SK-N-SH (cell line): Measurements from ENCODE around the gene TRIP10. TPM values are rescaled to one million over a fixed set of nuclear protein-coding genes. Genes with fewer than 3 reads are reported as not detected.

ENCODE experiments used
- CTCF ChIA-PET: fragments of 300-600, 350-600 bp; formaldehyde crosslinking; extraction: SDS; loops from one replicate; lab custom pipeline; 2021; lab: Yijun Ruan, JAX
- POLR2A ChIA-PET: fragments of 350-600 bp; sonication (Branson Sonifier 250); formaldehyde crosslinking; extraction: SDS; loops from one replicate; lab custom pipeline; 2020; ENCODE audit warnings: antibody characterized with exemption, inconsistent platforms; lab: Yijun Ruan, JAX
- DNase-seq: peaks from one replicate; pipeline ENCODE4 v3.0.0; 2012
- H2AFZ ChIP-seq: fragments of 200-600 bp; sonication (generic); 2 replicates; pipeline ENCODE4 v1.8.1; 2016; ENCODE audit warnings: antibody characterized with exemption, mild to moderate bottlenecking, low read depth
- H3F3A ChIP-seq: fragments of 200-600 bp; sonication (generic); replicated peaks from 2 replicates; pipeline ENCODE3; 2016; ENCODE audit warnings: antibody characterized with exemption, mild to moderate bottlenecking; ENCODE audit not compliant: insufficient read depth
- H3K27ac ChIP-seq, 2 experiments: fragments of 200-500 bp in 1 of 2; fragments of 200-600 bp in 1 of 2; sonication (Bioruptor generic) in 1 of 2; sonication (generic), shearing (Covaris generic) in 1 of 2; 2 replicates each; pipeline versions ENCODE4 v1.5.1 to v1.6.1; 2014 to 2016; ENCODE audit warnings: low read depth in 2 of 2, inconsistent platforms in 1 of 2, low read length in 1 of 2, mild to moderate bottlenecking in 1 of 2, mixed read lengths in 1 of 2
- H3K27me3 ChIP-seq: fragments of 200-600 bp; sonication (generic), shearing (Covaris generic); 2 replicates; pipeline ENCODE4 v1.6.1; 2016; ENCODE audit warnings: mixed run types; ENCODE audit not compliant: insufficient read depth
- H3K36me3 ChIP-seq, 2 experiments: fragments of 200-500 bp in 1 of 2; fragments of 200-600 bp in 1 of 2; sonication (Bioruptor generic) in 1 of 2; sonication (generic) in 1 of 2; replicated peaks in 1 of 2; 2 replicates each; pipeline versions ENCODE3 to v1.5.1; 2014 to 2016; ENCODE audit warnings: low read length in 1 of 2, mild to moderate bottlenecking in 1 of 2; ENCODE audit not compliant: insufficient read depth in 2 of 2, control insufficient read depth in 1 of 2
- H3K4me1 ChIP-seq, 2 experiments: fragments of 200-500 bp in 1 of 2; fragments of 200-600 bp in 1 of 2; sonication (Bioruptor generic) in 1 of 2; sonication (generic), shearing (Covaris generic) in 1 of 2; 2 replicates each; pipeline versions ENCODE4 v1.5.1 to v1.6.1; 2014 to 2016; ENCODE audit warnings: low read depth in 1 of 2, low read length in 1 of 2, mixed run types in 1 of 2; ENCODE audit not compliant: insufficient read depth in 2 of 2, control insufficient read depth in 1 of 2
- H3K4me2 ChIP-seq: fragments of 200-600 bp; sonication (generic), shearing (Covaris generic); 2 replicates; pipeline ENCODE4 v1.6.1; 2017; ENCODE audit warnings: mixed run types
- H3K4me3 ChIP-seq, 2 experiments: fragments of 200-500 bp in 1 of 2; fragments of 200-600 bp in 1 of 2; sonication (Bioruptor generic) in 1 of 2; sonication (generic), shearing (Covaris generic) in 1 of 2; 2 replicates each; pipeline versions ENCODE4 v1.5.1 to v1.8.1; 2014 to 2016; ENCODE audit warnings: low read depth in 2 of 2, inconsistent platforms in 1 of 2, low read length in 1 of 2, mild to moderate bottlenecking in 1 of 2, mixed read lengths in 1 of 2, moderate library complexity in 1 of 2
- H3K79me2 ChIP-seq: fragments of 200-600 bp; sonication (generic); 2 replicates; pipeline ENCODE4 v1.8.1; 2017; ENCODE audit warnings: mild to moderate bottlenecking; ENCODE audit not compliant: insufficient read depth
- H3K9ac ChIP-seq: fragments of 200-600 bp; sonication (generic); 2 replicates; pipeline ENCODE4 v1.6.1; 2017; ENCODE audit warnings: mixed run types
- H3K9me2 ChIP-seq: fragments of 200-600 bp; sonication (generic); 2 replicates; pipeline ENCODE4 v1.6.1; 2017; ENCODE audit warnings: mixed run types
- H3K9me3 ChIP-seq: fragments of 200-600 bp; sonication (generic); 2 replicates; pipeline ENCODE4 v1.6.1; 2017; ENCODE audit warnings: mixed run types, mild to moderate bottlenecking, moderate library complexity
- H4K20me1 ChIP-seq: fragments of 200-600 bp; sonication (generic); 2 replicates; pipeline ENCODE4 v1.6.1; 2017; ENCODE audit warnings: mild to moderate bottlenecking, mixed run types; ENCODE audit not compliant: insufficient read depth
- GATA2 ChIP-seq: sonication (generic); formaldehyde crosslinking; IDR thresholded peaks from 2 replicates; pipeline ENCODE4 v1.5.0; 2020; ENCODE audit warnings: mild to moderate bottlenecking, missing genetic modification reagents
- JUND ChIP-seq: IDR thresholded peaks from 2 replicates; pipeline ENCODE4 v1.4.0; 2012
- MAX ChIP-seq: IDR thresholded peaks from 2 replicates; pipeline ENCODE4 v1.4.0; 2012; ENCODE audit warnings: low read depth
- MEF2A ChIP-seq: IDR thresholded peaks from 2 replicates; pipeline ENCODE4 v1.4.0; 2012; ENCODE audit warnings: low read depth, borderline replicate concordance
- NRF1 ChIP-seq: IDR thresholded peaks from 2 replicates; pipeline ENCODE4 v1.6.1; 2012; ENCODE audit warnings: low read depth, mild to moderate bottlenecking, low read length
- PBX3 ChIP-seq: IDR thresholded peaks from 2 replicates; pipeline ENCODE4; 2012
- POLR2AphosphoS5 ChIP-seq: IDR thresholded peaks from 2 replicates; pipeline ENCODE4 v1.6.1; 2012; ENCODE audit warnings: low read depth, low read length
- SMC3 ChIP-seq: IDR thresholded peaks from 2 replicates; pipeline ENCODE4 v1.6.1; 2012; ENCODE audit warnings: low read depth, low read length, improper control_type of control experiment
- TCF12 ChIP-seq: IDR thresholded peaks from 2 replicates; pipeline ENCODE4 v1.4.0; 2012
- TEAD4 ChIP-seq: IDR thresholded peaks from 2 replicates; pipeline ENCODE4 v1.4.0; 2012; ENCODE audit warnings: mild to moderate bottlenecking, borderline replicate concordance; ENCODE audit not compliant: insufficient read depth
- USF1 ChIP-seq: IDR thresholded peaks from 2 replicates; pipeline ENCODE4 v1.4.0; 2012; ENCODE audit warnings: low read depth, borderline replicate concordance
- YY1 ChIP-seq: IDR thresholded peaks from 2 replicates; pipeline ENCODE4 v1.4.0; 2012; ENCODE audit warnings: low read depth, mild to moderate bottlenecking
- ZBTB33 ChIP-seq: IDR thresholded peaks from 2 replicates; pipeline ENCODE4 v1.4.0; 2012; ENCODE audit warnings: low read depth, borderline replicate concordance
- WGBS: methylation state at CpG from one replicate; pipeline ENCODE4 v1.1.6; 2017; ENCODE audit warnings: low lambda C conversion rate; 5-methylcytosine and 5-hydroxymethylcytosine counted together
- polyA plus RNA-seq, 3 experiments: library from polyadenylated mRNA; depleted of rRNA; stranded (reverse); fragments of >200 nt; gene quantifications; 2 replicates each; pipeline ENCODE4 v1.2.3, GENCODE V29; 2012

Gene TRIP10
- polyA plus RNA-seq, 1 of the 3 experiments (the other 2 are of a cell fraction): 42.9 TPM

GRCh38 chr19:6709549-6709948, 29.9 kb upstream of the TRIP10 start:
- H3K9me2 ChIP-seq: no peaks in the 10 kb centered on the region
- no peak for DNase-seq
- H2AFZ ChIP-seq: no peak overlapping the region
- H3K27me3 ChIP-seq: peaks cover 29% of the 10 kb centered on the region
- no peak overlapping the region for H3K4me3 ChIP-seq
- POLR2A ChIA-PET: no interaction called here
- no peaks in the 10 kb centered on the region for H3K4me1 ChIP-seq
- WGBS: 54% methylated on average over 14 of the region's 14 CpGs
- no peak overlapping the region for H3K4me2 ChIP-seq
- no peak overlapping the region for H3K27ac ChIP-seq
- H3K79me2 ChIP-seq: no peaks in the 10 kb centered on the region
- CTCF ChIA-PET: no interaction called here
- H3K9me3 ChIP-seq: no peaks in the 10 kb centered on the region
- H3K36me3 ChIP-seq: no peaks in the 10 kb centered on the region
- no peaks in the 10 kb centered on the region for H3F3A ChIP-seq
- H4K20me1 ChIP-seq: no peaks in the 10 kb centered on the region
- H3K9ac ChIP-seq: no peak overlapping the region
- TF ChIP-seq PBX3 (no peak), JUND (no peak), MAX (no peak), SMC3 (no peak), ZBTB33 (no peak), POLR2AphosphoS5 (no peak), GATA2 (CRISPR knock-in tag) (no peak), TEAD4 (no peak), YY1 (no peak), MEF2A (no peak)

- WGBS: 49% methylated on average over 29 of the region's 30 CpGs
- no peaks in the 10 kb centered on the region for H3K36me3 ChIP-seq
These were observed 29.0 kb upstream of the TRIP10 start for GRCh38 chr19:6710273-6711077.

More at GRCh38 chr19:6710273-6711077, 29.0 kb upstream of the TRIP10 start:
- Histone ChIP-seq H3K9me3 (no peaks in the 10 kb centered on the region), H2AFZ (no peak overlapping the region), H4K20me1 (no peaks in the 10 kb centered on the region), H3K9ac (no peak overlapping the region), H3K79me2 (no peaks in the 10 kb centered on the region), H3K27ac (no peak overlapping the region), H3K9me2 (no peaks in the 10 kb centered on the region), H3F3A (no peaks in the 10 kb centered on the region), H3K4me3 (no peak overlapping the region), H3K4me2 (no peak overlapping the region), H3K27me3 (peaks cover 33% of the 10 kb centered on the region), H3K4me1 (no peaks in the 10 kb centered on the region)
- ChIA-PET CTCF (no interaction called here), POLR2A (no interaction called here)
- no peak for DNase-seq
- TF ChIP-seq PBX3 (no peak), NRF1 (no peak), SMC3 (no peak), POLR2AphosphoS5 (no peak), TCF12 (no peak), USF1 (no peak)
